ENCODE data around the gene ZNF488.

Gene ZNF488

GRCh38 chr10:47421057-47421952 lies 37.2 kb upstream of the ZNF488 start:
- Histone ChIP-seq H3K9ac (no peak overlapping the region), H3K36me3 (ENCODE audit: control insufficient read depth, insufficient read depth, low read length) (no peaks in the 10 kb centered on the region), H3K27ac (no peak overlapping the region), H2AFZ (no peak overlapping the region), H3K4me1 (no peaks in the 10 kb centered on the region), H3K4me2 (ENCODE audit: low read length) (no peak overlapping the region), H3K27me3 (ENCODE audit: control insufficient read depth, insufficient read depth, low read length) (no peaks in the 10 kb centered on the region), H3K4me3 (ENCODE audit: low read depth, low read length) (no peak overlapping the region), H3K9me3 (ENCODE audit: control insufficient read depth, low read length) (no peaks in the 10 kb centered on the region), H3K79me2 (no peaks in the 10 kb centered on the region)
- no peak for TF ChIP-seq CTCF (IDR thresholded peaks at IDR 0.05)

- H3K36me3 ChIP-seq (ENCODE audit: control insufficient read depth, insufficient read depth, low read length): no peaks in the 10 kb centered on the region
- H3K9ac ChIP-seq: no peak overlapping the region
- H3K27me3 ChIP-seq (ENCODE audit: control insufficient read depth, insufficient read depth, low read length): no peaks in the 10 kb centered on the region
- H3K9me3 ChIP-seq (ENCODE audit: control insufficient read depth, low read length): no peaks in the 10 kb centered on the region
- no peak for TF ChIP-seq CTCF (IDR thresholded peaks at IDR 0.05)
- H3K4me2 ChIP-seq (ENCODE audit: low read length): no peak overlapping the region
- H3K4me3 ChIP-seq (ENCODE audit: low read depth, low read length): no peak overlapping the region
- H3K79me2 ChIP-seq: no peaks in the 10 kb centered on the region
- no peaks in the 10 kb centered on the region for H3K4me1 ChIP-seq
- H2AFZ ChIP-seq: no peak overlapping the region
- H3K27ac ChIP-seq: no peak overlapping the region
Measured at GRCh38 chr10:47420305-47421056, 36.4 kb upstream of the ZNF488 start.

GRCh38 chr10:47419421-47419820 lies 35.3 kb upstream of the ZNF488 start:
- no peak overlapping the region for H3K4me2 ChIP-seq (ENCODE audit: low read length)
- no peaks in the 10 kb centered on the region for H3K4me1 ChIP-seq
- H3K27me3 ChIP-seq (ENCODE audit: control insufficient read depth, insufficient read depth, low read length): no peaks in the 10 kb centered on the region
- no peak overlapping the region for H3K4me3 ChIP-seq (ENCODE audit: low read depth, low read length)
- no peaks in the 10 kb centered on the region for H3K9me3 ChIP-seq (ENCODE audit: control insufficient read depth, low read length)
- no peak for TF ChIP-seq CTCF (IDR thresholded peaks at IDR 0.05)
- no peaks in the 10 kb centered on the region for H3K79me2 ChIP-seq
- H3K9ac ChIP-seq: no peak overlapping the region
- H3K36me3 ChIP-seq (ENCODE audit: control insufficient read depth, insufficient read depth, low read length): no peaks in the 10 kb centered on the region
- H3K27ac ChIP-seq: no peak overlapping the region
- H2AFZ ChIP-seq: no peak overlapping the region

- Histone ChIP-seq H3K4me2 (ENCODE audit: low read length) (no peak overlapping the region), H3K79me2 (no peaks in the 10 kb centered on the region), H3K9ac (no peak overlapping the region), H3K4me3 (ENCODE audit: low read depth, low read length) (no peak overlapping the region), H3K27ac (no peak overlapping the region), H3K4me1 (no peaks in the 10 kb centered on the region), H3K27me3 (ENCODE audit: control insufficient read depth, insufficient read depth, low read length) (no peaks in the 10 kb centered on the region), H2AFZ (no peak overlapping the region), H3K36me3 (ENCODE audit: control insufficient read depth, insufficient read depth, low read length) (no peaks in the 10 kb centered on the region), H3K9me3 (ENCODE audit: control insufficient read depth, low read length) (no peaks in the 10 kb centered on the region)
- TF ChIP-seq CTCF (IDR thresholded peaks at IDR 0.05): no peak
Measured at GRCh38 chr10:47418966-47419365, 34.9 kb upstream of the ZNF488 start.

All from parathyroid adenoma (tissue), 2 donors.